GM19043 (cell line): ENCODE data around the gene HMGN4.
A peak's percentile ranks its signal among the peaks of the same experiment; 100 is the strongest.

Source experiments
- ATAC-seq: cut with Tn5 transposase; IDR thresholded peaks from one replicate; pipeline ENCODE4 v1.9.1; 2021; ENCODE audit warnings: low read depth; ENCODE audit not compliant: unreplicated experiment

The HMGN4 gene

DNA sequence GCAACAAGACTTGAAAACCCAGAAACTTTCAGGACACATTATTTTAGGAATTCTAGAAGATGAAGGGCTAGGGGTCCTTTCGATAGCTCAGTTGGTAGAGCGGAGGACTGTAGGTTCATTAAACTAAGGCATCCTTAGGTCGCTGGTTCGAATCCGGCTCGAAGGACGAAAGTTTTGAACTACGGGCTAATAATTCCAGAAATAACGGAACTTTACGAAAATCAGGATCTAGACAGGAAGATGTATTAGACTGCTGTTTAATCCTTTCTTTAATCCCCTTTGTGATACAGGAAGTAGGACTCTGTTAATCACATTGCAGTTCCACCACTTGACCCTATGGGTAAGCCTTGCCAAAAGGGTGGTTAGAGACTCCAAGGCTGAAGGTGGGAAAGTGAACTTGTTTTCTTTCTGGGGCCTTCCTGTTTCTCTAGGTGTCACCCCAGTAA lies 37.4 kb downstream of the HMGN4 start:
- ATAC-seq: no peak

DNA sequence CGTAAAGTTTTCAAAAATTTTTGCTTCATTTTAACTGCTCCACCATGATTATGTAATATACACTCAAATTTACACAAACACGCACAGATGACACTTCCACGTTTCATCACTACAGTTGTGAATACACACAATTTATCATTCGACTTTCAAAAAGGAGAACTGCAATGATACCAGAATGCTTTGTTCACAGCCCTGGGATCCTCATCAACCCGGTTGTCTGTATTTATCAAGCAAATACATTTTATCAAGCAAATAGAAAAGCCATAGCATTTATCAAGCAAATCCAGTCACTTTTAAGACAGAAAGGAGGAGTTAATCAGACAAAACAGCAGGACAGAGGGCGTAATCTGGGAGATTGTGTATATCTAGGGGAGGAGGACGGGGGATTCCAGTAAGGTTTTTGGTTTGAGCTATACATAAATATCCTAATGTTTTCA lies 38.3 kb downstream of the HMGN4 start:
- no peak for ATAC-seq

DNA sequence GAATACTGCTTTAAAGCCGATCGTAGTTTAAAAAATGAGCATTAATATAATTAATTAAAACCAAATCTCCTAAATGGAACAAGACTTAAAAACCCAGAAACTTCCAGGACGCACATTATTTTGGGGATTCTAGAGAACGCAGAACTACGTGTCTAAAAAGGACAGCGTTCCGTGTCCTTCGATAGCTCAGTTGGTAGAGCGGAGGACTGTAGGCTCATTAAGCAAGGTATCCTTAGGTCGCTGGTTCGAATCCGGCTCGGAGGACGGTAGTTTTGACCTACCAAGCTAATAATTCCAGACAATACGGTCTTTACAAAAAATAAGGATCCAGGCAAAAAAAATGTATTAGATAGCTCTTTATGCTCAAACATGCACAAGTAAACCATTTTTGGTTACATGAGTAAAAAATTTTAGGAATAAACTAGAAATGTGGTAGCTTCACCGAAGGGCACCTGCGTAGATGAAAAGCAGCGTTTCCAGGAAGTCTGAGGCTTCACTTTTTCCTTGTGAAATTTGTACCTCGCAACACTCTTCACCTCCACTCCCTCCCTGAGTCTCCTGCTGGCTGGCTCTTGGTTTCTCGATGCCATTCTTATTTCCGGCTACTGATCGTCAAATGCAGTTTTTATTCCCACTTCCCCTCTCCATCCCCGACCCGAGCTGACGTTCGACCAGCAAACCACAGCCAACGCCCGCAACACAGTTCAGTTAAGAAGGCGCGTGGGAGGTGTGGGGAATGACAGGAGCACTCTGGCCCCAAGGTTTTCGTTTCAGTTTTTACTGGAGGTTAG lies 39.0 kb downstream of the HMGN4 start:
- no peak for ATAC-seq

- no peak for ATAC-seq
These were observed 39.5 kb downstream of the HMGN4 start for GRCh38 chr6:26577720-26578072.

DNA sequence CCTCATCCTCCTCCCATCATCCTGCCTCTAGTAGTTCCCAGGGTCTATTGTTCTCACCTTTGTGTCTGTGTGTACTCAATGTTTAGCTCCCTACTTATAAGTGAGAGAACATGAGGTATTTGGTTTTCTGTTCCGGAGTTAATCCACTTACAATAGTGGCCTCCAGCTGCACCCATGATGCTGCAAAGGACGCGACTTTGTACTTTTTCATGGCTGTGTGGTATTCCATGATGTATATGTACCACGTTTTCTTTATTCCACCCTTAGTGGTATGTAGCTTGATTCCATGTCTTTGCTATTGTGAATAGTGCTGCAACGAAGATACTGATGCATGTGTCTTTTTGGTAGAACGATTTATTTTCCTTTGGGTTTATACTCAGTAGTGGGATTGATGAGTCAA lies 40.1 kb downstream of the HMGN4 start:
- no peak for ATAC-seq

DNA sequence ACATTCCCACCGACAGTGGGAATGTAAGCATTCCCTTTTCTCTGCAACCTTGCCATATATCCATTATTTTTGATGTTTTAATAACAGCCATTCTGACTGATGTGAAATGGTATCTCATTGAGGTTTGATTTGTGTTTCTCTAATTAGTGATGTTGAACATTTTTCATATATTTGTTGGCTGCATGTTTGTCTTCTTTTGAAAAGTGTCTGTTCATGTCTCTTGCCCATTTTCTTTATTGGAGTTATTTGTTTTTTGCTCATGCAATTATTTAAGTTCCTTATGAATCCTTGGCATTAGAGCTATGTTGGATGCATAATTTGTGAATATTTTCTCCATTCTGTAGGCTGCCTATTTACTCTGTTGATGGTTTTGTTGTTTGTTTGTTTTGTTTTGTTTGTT lies 40.6 kb downstream of the HMGN4 start:
- no peak for ATAC-seq

GRCh38 chr6:26581164-26581915 lies 43.2 kb downstream of the HMGN4 start:
- ATAC-seq: no peak

- no peak for ATAC-seq
These were observed 50.8 kb downstream of the HMGN4 start for GRCh38 chr6:26588965-26589364.

DNA sequence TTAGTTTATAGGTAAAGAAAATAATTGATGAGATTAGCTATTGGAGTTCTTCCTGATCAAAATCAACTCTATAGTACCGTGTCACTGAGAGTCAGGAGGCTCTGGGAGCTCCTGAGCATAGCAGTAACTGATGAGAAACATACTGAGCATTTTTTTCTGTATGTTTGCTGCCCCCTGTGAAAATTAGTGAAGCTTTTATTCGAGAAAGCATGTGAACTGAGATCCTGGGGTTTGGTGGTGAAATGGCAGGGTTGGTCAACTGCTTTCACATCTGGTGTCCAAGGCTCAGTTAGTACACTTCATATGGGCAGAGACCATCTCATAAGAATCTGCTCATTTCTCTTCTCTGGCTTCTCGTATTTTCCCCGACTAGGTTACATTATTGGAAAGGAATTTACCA lies 54.5 kb downstream of the HMGN4 start:
- ATAC-seq: no peak

GRCh38 chr6:26593278-26594130 lies 55.3 kb downstream of the HMGN4 start:
- ATAC-seq: no peak

- no peak for ATAC-seq
These were observed 55.9 kb downstream of the HMGN4 start for GRCh38 chr6:26594131-26594498.

DNA sequence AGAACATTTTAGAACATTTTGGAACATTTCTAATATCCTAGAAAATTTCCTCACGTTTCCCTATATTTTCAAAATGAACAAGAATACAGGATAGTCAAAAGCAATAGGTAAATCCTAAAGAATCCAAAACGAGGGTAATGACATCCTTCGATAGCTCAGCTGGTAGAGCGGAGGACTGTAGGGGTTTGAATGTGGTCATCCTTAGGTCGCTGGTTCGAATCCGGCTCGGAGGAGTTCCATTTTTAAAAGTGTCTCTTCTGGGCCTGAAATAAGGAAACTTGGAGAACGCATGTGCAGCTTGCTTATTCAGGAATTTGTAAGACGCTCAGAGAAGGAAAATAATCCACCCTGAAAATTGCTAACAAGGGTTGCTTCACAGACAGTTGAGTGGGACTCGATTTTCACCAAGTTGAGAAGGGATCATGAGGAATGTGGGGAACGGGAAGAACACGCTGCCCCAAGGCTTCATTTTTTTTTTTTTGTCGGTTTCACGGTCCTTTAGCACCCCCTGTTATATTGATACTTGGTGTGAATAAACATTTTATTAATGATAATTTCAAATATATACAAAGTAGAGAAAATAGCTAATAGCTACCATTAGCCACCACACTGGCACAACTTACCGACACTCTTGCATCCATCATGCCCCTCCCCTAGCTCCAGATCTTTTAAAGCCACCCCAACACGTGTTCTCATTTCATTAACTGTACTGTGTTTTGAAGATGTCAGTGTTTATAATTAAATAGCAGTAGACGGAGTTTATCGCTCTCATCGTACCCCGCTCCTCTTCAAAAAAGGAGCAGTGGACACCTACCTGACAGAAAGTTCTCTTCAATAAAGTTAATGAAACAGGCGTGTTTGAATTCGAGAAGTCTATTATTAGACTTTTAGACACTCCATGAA lies 56.8 kb downstream of the HMGN4 start:
- no peak for ATAC-seq

DNA sequence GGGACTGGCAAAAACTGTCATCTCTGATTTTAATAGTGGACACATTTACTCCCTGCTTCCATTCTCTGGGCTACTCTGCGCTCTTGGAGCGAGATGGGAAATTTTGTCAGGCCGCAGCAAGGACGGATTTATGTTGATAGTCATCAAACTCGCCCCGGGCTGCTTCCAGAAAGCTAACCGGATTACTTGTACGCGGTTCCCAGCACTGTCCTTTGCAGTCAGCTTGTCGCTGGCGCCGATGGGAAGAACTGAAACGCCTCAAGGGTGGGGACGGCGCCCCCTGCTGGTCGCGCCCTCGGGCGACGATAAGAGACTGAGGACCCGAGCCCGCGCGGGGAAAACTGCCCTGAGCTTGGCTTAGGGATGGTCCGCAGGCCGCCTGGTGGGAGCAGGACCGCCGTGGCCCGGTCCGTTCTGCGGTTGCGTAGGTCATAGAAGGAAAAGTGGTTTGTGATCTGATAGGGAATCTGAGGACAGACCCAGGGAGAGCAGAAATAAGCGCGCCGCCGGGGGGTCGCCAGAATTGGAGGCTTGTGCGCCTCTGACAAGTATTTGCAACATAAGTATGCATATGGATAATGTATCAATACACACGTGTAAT lies 57.6 kb downstream of the HMGN4 start:
- ATAC-seq: peak; percentile 49
